Activated CD8-positive, alpha-beta memory T cell treated with anti-CD3 and anti-CD28 coated beads, Interleukin-2, amount 50 U/mL, for 24 hours (primary cell): ENCODE results near the gene FSCN2.

Experiments used
- DNase-seq: peaks from one replicate; pipeline ENCODE4 v3.0.0-alpha.2; 2020; ENCODE audit errors: extremely low read depth

The FSCN2 gene

GRCh38 chr17:81512562-81513371 is 15.4 kb upstream of the FSCN2 start, which contains the start of gene ACTG1:
Gene ACTG1 (minus strand): TSS chr17:81512799. CDS start chr17:81512354, 445 bp downstream.
- DNase-seq, result peak; percentile 69

DNA sequence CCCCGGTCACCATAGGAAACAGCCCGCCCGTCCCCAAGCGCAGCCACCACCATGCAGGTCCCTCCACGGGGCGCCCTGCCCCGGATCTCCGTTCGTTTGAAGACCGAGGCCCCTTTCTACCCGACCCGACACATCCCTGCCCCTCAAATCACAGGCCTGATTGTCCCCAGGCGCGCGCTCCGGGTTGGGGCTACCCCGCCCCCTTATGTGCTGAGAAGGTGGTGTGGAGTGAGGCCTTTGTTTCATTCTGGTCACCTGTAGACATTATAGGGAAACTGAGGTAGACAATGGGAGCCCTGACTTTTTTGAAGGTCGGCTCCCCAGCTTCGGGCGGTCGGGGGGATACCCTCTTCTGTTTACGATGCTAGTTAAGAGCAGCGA is 14.8 kb upstream of the FSCN2 start:
- DNase-seq, result no peak

GRCh38 chr17:81513753-81514488 is 14.3 kb upstream of the FSCN2 start:
- no peak for DNase-seq

GRCh38 chr17:81514489-81514738 is 13.8 kb upstream of the FSCN2 start:
- no peak for DNase-seq

- no peak for DNase-seq
These were observed 13.2 kb upstream of the FSCN2 start for GRCh38 chr17:81514739-81515529.

DNA sequence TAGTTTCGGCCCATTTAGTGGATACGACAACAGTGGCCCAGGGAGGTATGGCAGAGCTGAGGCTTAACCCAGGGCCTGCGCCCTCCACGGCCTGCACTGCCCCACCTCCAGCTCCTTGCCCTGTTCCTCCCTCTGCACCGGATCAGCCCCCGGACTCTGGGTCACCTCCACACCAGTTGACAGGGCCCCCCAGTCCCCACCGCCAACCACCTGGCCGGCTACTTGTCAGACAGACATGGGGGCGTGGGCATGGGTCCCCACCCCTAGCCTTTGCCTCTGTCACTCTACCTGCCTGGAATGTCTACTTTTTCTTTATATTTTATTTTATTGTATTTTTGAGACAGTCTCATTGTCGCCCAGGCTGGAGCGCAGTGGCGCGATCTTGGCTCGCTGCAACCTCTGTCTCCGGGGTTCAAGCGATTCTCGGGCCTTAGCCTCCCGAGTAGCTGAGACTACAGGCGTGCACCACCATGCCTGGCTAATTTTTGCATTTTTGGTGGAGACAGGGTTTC is 12.6 kb upstream of the FSCN2 start:
- DNase-seq, result no peak

GRCh38 chr17:81516439-81516838 is 11.7 kb upstream of the FSCN2 start:
- DNase-seq, result no peak

- DNase-seq, result no peak
These were observed 11.2 kb upstream of the FSCN2 start for GRCh38 chr17:81517009-81517338.

GRCh38 chr17:81517339-81518112 is 10.7 kb upstream of the FSCN2 start:
- no peak for DNase-seq

DNA sequence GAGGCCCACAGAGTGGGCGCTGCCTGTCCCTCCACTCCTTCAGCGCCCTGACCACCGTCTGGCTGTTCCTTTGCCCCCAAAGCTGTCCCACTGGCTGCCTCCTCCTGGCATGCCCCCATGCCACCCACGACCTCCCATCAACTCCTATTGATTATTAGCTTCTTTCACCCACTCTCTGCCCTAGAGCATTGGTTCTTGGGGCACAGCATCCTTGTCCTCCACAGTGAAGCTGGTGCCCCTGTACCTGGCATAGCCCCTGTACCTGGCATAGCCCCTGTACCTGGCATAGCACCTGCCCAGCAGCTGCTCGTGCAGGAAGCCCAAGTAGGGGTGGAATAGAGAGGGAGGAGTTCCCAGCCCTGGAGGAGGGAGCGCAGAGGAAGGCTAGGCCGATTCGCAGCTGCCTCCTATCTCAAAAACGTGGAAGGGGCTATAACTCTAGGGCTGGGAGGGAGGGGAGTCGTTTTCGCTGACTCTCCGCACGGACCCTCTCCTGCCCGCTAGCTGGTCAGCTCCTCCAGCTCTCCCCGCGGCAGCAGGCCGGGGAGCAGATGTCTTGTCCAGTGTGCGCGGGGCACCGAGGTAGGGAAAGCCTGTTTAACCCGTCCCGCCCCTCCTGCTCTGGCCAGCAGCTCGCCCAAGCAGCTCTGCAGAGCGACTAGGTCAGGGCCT is 9.9 kb upstream of the FSCN2 start:
- no peak for DNase-seq

- no peak for DNase-seq
These were observed 9.3 kb upstream of the FSCN2 start for GRCh38 chr17:81518785-81519283.

- DNase-seq, result no peak
These were observed 8.7 kb upstream of the FSCN2 start for GRCh38 chr17:81519284-81520020.

- no peak for DNase-seq
These were observed 7.9 kb upstream of the FSCN2 start for GRCh38 chr17:81520021-81520901.

DNA sequence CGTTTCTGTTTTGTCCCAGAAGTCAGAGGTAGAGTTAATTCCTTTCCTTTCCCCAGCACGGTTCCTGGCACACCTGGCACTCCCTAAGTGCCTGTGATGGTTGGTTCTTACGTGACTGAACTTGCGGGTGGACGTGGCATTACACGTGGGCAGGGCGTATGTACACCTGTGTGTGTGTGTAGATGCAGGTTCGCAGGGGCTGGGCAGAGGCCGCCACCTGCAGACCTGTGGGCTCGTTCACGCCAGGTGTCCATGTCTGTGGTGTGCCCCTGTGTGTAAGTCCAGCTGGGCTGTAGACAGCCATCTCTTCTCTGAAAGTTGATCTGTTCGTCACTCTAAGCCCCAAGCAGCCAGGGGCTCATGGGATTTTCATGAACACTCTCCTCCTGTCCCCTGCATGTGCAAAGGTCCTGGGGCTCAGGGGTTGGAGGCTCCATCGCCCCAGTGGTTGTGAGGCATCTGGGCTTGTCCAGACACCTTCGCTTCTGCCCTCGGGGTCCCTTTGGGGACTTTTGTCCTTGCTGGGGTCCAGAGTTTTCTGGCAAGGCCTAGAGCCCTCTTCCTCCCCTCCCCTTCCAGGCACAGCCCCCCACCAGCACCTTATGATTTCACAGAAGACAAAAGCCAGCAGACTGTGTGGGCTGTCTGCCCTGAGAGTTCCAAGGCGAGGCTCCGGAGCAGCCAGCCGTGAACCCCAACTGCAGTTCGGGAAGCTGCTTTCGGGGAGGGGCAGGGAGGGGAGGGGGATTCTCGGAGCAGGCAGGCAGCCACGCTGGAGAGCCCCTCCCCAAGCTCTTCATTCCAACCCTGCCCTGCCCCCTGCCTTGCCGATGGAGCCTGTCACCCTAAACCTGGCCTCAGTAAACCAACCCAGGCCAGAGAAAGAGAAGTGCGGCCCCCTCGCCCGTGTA is 5.4 kb upstream of the FSCN2 start:
- no peak for DNase-seq

DNA sequence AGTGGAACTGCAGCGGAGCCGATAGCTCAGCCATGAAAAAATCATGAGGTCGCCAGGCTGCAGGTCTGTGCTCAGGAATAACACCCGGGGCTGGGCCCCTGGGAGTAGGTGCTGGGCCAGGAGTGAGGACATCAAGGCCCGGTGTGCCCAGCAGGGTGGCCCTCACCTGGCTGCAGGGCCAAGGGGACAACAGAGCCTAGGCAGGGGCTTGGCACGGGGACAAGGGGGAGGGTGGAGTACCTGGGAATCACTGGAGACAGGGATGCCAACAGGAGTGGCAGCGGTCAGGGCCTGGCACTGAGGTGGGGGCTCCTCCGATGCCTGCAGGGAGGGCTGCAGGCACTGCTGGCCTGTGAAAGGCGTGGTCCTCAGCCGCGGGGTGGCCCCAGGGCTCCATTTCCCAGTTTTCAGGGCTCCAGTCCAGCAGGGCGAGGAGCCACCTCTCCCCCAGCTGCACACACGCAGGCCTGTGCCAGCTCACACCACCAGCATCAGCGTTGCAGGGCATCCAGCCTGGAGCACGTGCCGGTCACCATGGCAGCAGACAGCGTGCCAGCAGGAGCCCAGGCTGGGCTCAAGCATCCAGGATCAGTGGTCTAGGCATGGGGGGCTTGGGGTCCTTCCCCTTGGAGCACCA is 4.7 kb upstream of the FSCN2 start:
- no peak for DNase-seq

DNA sequence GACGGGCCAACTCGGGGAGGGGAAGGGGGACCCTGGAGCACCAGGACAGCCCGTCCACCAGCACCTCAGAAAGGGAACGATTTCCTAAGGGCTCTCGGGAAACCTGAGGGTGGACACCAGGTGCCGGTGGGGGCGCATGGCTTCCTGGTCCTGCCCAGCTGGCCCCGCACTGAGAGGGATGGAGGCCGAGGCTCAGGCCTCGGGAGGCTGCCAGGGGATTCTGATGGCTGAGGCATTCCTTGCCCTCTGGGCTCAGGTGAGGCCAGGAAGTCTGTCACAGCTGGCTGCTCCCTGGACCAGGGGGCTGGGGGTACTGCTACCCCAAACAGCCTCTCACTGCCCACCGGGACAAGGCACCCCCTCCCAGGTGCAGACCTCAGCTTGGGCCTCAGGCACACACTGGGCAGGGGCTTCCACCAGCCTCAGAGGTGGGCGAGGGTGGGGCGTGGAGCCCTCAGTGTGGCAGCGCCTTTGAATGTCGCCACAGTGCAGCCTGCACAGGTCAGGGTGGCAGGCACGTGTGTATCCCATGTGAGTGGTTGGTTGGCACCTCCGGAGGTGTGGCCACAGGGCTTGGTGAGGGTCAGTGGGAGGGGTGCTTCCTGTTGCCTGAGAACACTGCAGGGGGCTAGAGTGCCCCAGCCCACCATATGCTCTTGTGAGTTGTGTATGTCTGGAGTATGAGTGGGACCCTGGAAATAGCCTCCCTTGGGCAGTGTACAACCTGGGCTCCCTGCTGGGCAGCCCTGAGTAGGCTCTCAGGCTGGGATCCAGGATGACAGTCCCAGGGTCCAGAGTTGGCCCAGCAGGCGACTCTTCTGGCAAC is 3.9 kb upstream of the FSCN2 start:
- DNase-seq, result no peak

DNA sequence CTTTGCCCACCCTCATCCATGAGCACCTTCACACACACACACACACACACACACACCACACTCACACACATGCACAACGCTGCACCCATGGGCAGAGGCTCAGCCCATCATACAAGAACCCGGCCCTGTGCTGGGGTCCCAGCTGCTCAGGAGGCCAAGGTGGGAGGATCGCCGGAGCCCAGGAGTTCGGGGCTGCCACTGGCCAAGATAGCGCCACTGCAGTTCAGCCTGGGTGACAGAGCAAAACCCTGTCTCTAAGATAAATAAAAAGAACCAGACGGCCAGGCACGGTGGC is 3.4 kb upstream of the FSCN2 start:
- DNase-seq, result no peak
